NCI-H146 treated with DMSO at 0.1 percent for 48 hours (cell line): ENCODE results near the gene LRSAM1.
A peak's percentile ranks its signal among the peaks of the same experiment; 100 is the strongest.

Source experiments
- DNase-seq: peaks from one replicate; lab custom pipeline; 2025; ENCODE audit not compliant: unreplicated experiment; lab: John Stamatoyannopoulos, UW

Gene LRSAM1

DNA sequence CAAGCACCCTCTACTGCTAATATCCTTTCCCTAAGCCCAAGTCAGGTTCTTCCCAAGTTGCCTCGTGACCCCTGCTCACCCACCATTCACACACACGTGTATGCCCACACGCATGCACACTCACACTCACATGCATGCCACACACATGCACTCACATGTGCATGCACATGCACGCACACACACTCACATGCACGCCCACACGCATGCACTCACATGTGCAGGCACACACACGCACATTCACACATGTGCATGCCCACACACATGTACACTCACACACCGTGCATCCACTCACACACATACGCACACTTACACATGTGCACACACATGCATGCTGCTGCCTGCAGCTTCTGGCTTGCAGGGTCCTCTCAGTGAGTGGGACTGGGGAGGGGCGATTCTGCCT, 97.9 kb downstream of the LRSAM1 start:
- DNase-seq: no peak

DNA sequence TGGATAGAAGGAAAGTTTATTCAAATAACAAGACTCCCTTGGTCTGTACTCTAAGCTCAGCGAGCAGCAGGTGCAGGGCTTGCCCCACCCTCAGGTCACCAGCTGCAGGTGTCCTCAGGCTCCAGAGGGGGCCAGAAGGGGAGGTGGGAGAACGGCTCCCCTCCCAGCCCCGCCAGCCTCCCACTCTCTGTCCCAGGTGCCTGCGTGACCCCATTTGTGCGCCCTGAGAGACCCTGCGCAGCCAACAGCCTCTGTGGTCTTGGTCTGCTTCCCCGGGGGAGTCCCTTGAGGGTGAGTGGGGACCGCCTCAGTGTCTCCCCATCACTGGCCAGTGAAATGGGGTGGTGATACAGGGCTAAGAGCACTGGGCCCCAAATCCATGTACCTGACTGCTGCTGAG, 98.4 kb downstream of the LRSAM1 start:
- DNase-seq: peak; percentile 26

GRCh38 chr9:127550282-127550681, 99.0 kb downstream of the LRSAM1 start:
- no peak for DNase-seq

GRCh38 chr9:127550751-127551150, 99.4 kb downstream of the LRSAM1 start:
- no peak for DNase-seq
